HG03139 (cell line): Measurements from ENCODE around the gene QKI.
"Not testable (repeated sequence)": the region's sequence is repeated elsewhere in the genome, so short reads cannot be mapped to it uniquely, and the experiment has no call there.

Experiments
- ATAC-seq: cut with Tn5 transposase; IDR thresholded peaks from one replicate; pipeline ENCODE4 v1.9.1; 2021; ENCODE audit not compliant: unreplicated experiment

Gene QKI

DNA sequence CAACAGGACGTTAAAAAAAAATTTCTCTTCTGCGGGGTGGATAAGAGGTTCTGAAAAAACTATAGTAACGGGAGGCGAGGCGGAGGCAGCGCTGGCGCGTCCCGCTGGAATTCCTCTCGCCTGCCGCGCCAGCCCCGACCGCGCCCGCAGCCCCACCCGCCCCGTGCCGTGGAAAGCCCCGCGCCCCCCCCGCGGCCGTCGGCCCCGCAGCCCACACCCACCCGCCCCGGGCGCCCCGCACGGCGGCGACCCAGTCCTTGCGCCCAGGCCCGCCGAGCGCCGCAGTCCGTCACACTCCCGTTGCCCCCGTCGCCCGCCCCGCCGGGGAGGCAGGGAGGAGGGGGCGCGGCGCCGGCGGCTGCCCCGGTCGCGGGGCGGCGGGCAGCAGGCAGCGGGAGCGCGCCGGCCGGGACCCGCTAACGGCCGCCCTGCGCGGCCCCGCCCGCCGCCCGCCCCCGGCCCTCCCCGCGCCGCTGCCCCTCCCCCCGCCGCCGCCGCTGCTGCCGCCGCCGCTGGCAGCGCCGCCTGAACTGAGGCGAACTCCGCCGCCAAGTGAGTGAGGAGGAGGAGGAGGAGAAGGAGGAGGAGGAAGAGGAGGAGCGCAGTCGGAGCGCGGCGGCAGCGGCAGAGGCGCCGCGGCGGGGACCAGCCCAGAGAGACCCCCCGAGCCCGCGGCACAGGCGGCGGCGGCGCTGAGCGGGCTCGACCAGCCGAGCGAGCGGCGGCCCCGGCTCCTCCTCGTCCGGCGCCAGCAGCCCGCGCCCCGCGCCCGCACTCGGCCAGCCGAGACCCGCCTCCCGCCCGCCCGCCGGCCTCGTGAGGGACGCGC is at the start of gene QKI:
Gene QKI (plus strand): TSS at position 602 of the 829 bp plus-strand sequence. CDS start 476 bp downstream, outside the sequence.
- ATAC-seq: peak; percentile 39

DNA sequence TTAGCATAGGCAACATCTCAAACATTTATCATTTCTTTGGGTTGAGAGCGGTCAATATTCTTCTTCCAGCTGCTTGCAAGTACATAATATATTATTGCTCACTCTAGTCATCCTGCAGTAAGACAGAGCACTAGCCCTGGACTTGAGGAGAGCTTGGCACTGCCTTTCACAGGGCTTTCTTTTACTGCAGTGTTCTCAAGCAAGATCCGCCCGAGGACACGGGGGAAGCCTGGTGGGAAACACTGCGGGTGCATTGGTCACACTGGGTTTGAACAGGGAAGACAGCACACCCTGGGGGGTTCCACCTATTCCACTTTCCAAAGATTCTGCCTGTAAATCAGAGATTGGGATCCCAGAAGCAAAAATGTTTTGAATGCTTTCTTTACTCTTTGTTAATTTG is 48.2 kb upstream of the QKI start:
- ATAC-seq: no peak

DNA sequence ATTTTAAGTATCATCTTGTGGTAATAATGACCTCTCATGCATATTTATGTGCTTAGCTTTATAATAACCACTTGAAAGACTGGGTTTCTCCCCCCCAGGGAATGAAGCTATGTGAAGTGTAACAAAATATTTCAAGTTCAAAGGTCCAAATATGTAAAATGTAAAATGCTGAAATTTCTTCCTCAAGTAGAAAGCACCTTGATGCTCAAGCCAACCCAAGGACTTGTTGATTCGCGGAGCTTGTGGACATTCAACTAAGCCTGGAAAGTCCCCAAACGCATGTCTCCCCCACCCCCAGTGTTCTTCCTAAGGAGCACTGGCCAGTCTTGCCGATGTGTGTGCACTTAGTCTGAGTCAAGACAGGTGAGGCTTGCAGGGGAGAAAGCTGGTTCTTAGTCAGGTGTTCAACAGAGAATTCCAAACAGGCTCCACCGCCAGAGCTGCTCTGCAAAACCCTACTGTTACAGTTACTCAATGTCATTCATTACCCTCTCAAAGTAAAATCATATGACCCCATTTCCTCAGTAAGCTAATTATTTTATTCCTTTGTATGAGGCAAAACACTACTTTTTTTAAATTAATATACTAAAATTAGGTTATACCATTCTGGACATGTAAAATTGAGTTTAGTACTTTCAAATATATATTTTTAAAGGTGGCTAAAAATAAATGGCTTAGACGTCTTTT is 46.9 kb upstream of the QKI start:
- no peak for ATAC-seq

- ATAC-seq: no peak
Measured at GRCh38 chr6:163369141-163369540, 45.4 kb upstream of the QKI start.

- no peak for ATAC-seq
Measured at GRCh38 chr6:163369628-163370365, 44.7 kb upstream of the QKI start.

DNA sequence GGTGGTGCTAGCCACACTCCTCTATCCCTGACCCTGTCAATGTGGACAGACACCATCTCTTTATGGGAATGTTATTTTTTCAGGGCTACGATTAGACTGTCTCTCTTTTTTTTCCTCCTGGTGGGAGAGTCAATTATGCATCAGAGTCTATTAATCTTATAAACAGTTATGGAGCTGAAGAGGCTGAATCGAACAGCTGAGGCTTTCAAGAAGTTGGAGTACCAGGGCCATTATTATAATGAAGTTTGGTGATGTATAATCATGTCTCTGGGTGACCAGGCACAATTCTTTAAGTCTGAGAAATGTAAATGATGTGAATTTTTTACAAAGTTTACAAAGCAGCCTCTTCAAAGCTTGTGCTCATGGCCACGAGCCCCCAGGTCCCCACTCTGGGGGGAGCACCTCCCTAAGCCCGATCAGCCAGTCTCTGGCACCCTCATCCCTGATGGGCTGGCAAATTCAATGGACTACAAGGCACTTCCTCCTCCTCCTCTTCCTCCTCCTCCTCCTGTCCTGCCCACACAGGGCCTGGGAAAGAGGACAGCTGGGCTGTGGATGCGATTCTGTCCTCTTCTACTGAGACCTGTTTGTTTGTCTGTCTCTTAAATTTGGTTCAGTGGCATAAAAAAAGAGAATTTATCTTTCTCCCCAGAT is 43.9 kb upstream of the QKI start:
- no peak for ATAC-seq

DNA sequence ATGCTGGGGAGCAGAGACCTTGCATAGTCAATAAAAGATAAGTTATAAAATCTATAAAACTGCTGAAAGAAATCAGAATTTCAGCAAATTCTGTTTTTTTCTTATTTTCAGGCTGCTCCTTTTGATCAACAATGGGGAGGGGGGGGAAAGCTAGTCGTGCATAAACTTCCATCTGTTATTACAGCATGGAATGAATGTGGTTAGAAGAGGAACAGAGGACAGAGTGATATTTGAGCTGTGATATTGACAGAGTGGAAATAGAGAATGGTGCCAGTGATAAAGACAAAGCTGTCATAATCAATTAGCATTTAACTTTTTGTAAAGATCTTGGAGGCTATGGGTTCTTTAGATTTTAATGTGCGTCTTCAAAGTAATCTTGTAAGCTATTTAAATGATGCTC is 43.4 kb upstream of the QKI start:
- ATAC-seq: no peak

DNA sequence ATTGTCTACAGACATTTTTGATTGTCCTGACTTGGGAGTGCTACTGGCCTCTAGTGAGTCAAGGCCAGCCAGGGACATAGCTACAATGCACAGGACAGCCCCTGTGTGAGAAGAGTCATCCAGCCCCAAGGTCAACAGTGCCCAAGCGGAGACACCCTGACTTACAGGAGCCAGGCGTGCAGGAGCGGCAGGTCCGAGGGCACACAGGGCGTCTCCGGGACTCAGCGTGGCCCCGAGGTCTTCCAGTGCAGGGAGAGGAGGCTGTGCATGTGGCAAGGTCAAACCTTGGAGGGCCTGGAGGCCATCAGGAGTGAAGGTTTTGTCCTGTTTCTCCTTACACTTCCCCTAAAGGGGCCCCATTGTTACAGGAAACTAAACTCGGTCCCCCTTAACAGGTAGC is 41.3 kb upstream of the QKI start:
- ATAC-seq: no peak

- ATAC-seq: no peak
Measured at GRCh38 chr6:163375361-163375760, 39.2 kb upstream of the QKI start.

- ATAC-seq: no peak
Measured at GRCh38 chr6:163376187-163376586, 38.3 kb upstream of the QKI start.

DNA sequence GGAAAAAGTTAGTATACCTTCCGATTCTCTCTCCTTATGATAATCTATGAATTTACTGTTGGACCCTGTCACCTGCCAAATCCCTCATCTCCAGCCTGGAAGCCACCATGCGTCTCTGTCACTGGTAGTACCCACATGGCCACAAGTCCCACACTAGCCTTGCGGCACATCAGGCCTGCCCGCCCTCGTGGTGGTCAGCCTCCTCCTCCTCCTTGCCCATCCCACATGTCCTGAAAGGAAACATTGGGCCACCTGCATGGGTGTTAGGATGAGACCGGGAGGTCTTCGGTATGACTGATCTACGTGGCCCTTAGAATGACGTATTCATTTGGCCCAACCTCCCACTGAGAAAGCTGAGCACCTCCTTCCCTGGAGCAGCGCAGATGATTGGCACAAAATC is 37.0 kb upstream of the QKI start:
- no peak for ATAC-seq

DNA sequence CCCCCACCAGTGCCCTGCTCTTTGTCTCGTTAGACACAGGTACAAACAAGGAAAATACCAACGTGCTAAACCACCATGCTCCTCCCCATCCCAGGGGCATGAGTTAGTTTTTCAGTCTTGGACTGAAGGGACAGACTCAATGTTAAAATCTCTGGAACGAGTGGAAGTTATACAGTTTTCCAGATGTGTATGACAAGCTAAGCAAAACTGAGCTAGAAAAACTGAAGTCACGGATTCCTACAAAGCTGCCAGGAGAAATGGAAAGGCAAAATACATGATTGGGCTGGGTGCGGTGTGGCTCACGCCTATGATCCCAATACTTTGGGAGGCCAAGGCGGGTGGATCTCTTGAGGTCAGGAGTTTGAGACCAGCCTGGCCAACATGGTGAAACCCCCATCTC is 34.3 kb upstream of the QKI start:
- no peak for ATAC-seq

DNA sequence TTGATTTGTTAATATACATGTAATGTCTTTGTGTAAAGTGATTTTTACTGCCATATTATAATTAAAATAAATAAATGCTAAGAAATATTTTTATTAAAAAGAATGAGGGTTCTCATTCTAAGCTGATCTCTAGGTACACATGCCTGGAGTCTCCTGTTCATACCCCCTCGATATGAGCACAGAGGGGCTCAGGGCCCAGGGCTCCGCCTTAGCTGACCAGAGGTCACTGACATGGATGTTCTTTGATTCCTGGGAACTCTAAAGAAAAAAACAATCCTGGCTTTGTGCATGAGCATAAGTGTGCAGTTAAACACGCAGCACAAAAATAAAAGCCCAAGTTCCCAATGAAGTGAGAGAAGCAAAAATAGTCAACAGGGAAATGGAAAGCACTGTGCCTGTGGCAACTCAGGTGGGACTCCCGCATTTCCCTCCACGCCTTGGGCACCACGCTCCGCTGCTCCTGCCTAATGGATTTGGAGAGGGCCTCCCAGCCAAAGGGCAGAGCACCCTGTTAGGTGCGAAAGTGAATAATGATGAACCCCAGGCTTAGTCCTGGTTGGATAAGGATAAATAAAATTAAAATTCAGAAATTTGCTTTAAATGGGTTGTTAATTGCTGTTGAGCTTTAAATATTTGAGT is 33.3 kb upstream of the QKI start:
- no peak for ATAC-seq

DNA sequence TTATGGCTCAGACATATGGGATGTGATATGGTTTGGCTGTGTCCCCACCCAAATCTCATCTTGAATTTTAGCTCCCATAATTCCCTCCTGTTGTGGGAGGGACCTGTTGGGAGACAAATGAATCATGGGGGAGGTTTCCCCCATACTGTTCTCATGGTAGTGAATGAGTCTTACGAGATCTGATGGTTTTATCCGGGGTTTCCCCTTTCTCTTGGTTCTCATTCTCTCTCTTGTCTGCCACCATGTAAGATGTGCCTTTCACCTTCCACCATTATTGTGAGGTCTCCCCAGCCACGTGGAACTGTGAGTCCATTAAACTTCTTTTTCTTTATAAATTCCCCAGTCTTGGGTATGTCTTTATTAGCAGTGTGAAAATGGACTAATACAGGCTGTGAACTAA is 31.1 kb upstream of the QKI start:
- ATAC-seq: not testable (repeated sequence)

DNA sequence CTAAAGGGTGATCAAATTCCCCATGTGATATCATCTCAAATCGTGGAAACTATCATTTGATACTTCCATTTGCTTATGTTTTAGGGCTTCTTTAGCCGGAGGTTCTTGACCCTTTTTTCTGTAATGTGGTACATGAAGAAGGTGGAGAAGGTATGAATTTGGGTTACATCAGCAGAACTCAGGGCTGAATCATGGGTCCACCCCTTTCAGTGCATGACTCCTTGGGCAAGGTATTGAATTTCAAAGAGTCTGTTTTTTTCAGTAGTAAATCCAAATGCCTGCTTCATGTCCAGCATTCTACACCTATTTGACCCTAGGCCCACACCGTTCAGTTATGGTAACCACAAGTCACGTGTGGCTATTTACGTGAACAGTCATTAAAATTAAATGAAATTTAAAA is 30.6 kb upstream of the QKI start:
- ATAC-seq: no peak

DNA sequence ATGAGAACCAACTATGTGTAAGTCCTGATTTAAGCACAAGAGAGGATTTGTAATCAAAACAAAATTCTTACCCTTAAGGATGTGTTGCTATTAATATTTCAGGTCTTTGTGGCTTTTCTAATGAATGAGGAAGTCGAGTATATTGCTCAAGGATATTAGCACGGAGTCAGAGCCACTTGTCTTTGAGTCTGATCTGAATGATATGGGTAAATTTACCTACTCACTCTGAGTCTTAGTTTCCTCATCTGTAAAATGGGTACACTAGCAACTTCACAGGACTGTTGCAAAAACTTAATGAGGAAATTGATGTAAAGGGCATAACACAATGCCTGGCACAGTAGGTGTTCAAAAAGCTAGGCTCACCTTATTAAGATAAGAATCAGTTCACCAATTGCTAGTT is 30.0 kb upstream of the QKI start:
- no peak for ATAC-seq

DNA sequence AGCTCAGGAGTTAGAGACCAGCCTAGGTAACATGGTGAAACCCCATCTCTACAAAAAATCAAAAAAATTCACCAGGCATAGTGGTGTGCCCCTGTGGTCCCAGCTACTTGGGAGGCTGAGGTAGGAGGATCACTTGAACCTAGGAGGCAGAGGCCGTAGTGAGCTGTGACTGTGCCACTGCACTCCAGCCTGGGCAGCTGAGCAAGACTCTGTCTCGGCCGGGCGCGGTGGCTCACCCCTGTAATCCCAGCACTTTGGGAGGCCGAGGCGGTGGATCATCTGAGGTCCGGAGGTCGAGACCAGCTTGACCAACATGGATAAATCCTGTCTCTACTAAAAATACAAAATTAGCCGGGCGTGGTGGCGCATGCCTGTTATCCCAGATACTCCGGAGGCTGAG is 29.0 kb upstream of the QKI start:
- ATAC-seq: not testable (repeated sequence)

DNA sequence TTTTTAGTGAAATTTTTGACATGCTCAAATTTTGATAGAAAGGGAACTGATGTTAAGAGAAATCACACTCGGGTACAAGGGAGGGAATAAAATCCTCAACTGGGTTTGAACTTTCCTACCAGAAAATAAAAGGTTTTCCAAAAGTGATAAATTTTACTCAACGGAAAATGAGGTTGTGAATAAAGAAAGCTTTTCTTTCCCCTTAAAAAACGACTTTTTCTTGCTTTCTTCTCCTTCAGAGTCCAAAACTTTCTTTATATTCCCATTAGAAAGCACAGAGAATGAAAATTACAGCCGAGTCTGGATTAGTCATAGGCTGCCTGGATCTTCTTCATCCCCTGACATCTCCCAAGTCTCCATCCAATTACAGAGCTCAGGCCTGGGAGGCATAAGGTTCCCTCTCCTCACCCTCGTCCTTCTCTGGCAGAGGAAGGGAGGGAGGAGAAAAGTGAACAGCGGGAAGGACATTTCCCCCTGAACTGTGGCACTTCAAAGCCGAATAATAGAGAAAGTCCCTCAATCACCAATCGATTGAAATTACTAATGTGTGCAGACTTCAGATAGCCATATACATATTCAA is 28.1 kb upstream of the QKI start:
- no peak for ATAC-seq

DNA sequence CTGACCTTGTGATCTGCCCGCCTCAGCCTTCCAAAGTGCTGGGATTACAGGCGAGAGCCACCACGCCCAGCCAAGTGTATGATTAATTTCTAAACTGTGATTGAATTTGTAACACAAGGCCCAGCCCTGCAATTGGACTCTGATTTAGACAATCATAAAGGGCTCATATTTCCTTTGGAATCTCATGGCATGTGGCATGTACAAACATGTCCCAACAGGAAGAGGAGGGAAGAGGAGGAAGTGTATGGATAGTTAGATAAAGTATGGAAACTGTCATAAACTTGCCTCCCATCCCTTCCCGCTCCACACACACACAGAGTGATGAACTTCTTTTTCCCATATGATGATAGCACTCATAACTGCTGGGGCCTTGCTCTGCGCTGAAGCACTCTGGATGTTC is 27.2 kb upstream of the QKI start:
- no peak for ATAC-seq

DNA sequence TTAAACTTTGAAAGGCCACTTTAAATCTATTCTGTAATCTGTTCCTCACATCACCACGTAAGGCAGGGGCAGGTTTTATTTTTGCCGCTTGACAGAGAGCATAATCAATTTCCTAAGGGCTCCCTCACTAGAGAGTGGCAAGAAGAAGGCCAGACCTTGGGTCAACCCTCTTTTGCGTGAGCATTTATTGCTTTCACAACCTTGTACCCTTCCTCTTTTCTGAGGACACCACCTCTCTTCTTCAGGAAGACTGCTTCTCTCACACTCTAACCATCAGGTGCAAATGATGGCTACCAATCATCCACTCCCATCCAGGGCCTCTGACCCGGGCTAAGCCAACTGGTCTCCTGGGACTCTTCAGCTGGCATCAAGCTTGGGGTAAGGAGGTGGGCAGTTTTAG is 25.2 kb upstream of the QKI start:
- ATAC-seq: no peak

DNA sequence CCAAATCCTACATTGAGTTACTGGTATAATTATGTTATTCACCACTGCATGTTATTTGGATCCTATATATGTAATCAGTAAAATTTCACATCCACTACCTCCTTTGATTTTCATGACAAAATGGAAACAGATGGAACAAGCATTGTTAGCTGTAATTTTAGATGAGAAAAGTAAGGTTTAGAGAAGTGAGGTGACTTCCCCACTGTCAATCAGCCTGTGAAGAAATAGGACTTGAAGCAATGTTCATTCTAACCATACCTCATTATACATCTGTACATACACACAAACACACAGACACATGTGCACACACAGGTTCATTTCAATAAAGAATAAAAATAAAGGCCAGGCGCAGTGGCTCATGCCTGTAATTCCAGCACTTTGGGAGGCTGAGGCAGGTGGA is 23.7 kb upstream of the QKI start:
- ATAC-seq: no peak
